Adrenal gland (tissue), 12 donors: ENCODE measurements around the gene RERG. TPM values are rescaled to one million over a fixed set of nuclear protein-coding genes. Genes with fewer than 3 reads are reported as not detected.

Experiments
- DNase-seq, 7 donors: peaks; one replicate each; pipeline ENCODE4 v3.0.0-alpha.2; 2019 to 2020
- H3K27ac ChIP-seq, 5 donors: fragments of 200-600 bp; sonication (generic) in 4 of 5; 1 replicate in 3 of 5; 2 replicates in 2 of 5; pipeline versions ENCODE4 v1.5.1 to v1.8.0; 2016 to 2020; ENCODE audit warnings: mild to moderate bottlenecking in 1 of 5
- H3K27me3 ChIP-seq: fragments of 200-600 bp; 2 replicates; pipeline ENCODE4 v1.8.0; 2021
- H3K36me3 ChIP-seq, 2 donors: fragments of 200-600 bp; replicated peaks in 1 of 2; 1 replicate in 1 of 2; 2 replicates in 1 of 2; pipeline versions ENCODE4 v1.5.1 to v1.8.0; 2018 to 2022
- H3K4me1 ChIP-seq, 2 donors: fragments of 200-600 bp; replicated peaks in 1 of 2; 1 replicate in 1 of 2; 2 replicates in 1 of 2; pipeline versions ENCODE4 v1.5.1 to v1.8.0; 2018 to 2021
- H3K4me3 ChIP-seq, 4 donors: fragments of 200-600 bp; sonication (generic) in 3 of 4; one replicate each; pipeline ENCODE4 v1.5.1; 2016 to 2018
- H3K9me3 ChIP-seq, 3 donors: fragments of 200-600 bp; sonication (generic) in 1 of 3; replicated peaks in 1 of 3; 1 replicate in 2 of 3; 2 replicates in 1 of 3; pipeline versions ENCODE4 v1.5.1 to v1.8.0; 2016 to 2021
- CTCF ChIP-seq, 6 experiments: fragments of 450-650 bp in 4 of 6; fragments of 200-600 bp in 2 of 6; sonication (generic) in 1 of 6; IDR thresholded peaks; 1 replicate in 5 of 6; 2 replicates in 1 of 6; pipeline versions ENCODE4 v1.5.1 to v1.8.0; 2016 to 2021; ENCODE audit warnings: antibody characterized with exemption in 6 of 6, mild to moderate bottlenecking in 2 of 6, moderate library complexity in 1 of 6
- POLR2A ChIP-seq, 2 donors: fragments of 450-650 bp; IDR thresholded peaks; one replicate each; pipeline ENCODE4 v1.6.1; 2017; ENCODE audit warnings: antibody characterized with exemption in 2 of 2, mild to moderate bottlenecking in 2 of 2, moderate library complexity in 1 of 2
- WGBS, 4 donors: extraction: QIAGEN DNeasy Blood & Tissue Kit in 2 of 4; methylation state at CpG; one replicate each; pipeline versions ENCODE4 v1.1.5 to v1.1.7; 2013 to 2017; 5-methylcytosine and 5-hydroxymethylcytosine counted together
- intact Hi-C, 2 donors: fragments of 100-400 bp; cut with DNase I; formaldehyde crosslinking; loops; one replicate each; pipeline versions ENCODE4 v1.14.1 to v1.15.0; 2022 to 2023
- polyA plus RNA-seq, 3 donors: library from polyadenylated mRNA; stranded (reverse); fragments of 200-250 nt in 2 of 3; fragments of 350-450 nt in 1 of 3; fragmentation: Illumina TruSeq in 1 of 3; extraction: RNeasy Lipid Tissue Mini Kit (QIAGEN cat#74804) in 1 of 3; gene quantifications; one replicate each; pipeline ENCODE4 v1.2.3, GENCODE V29; 2013 to 2014
- total RNA-seq, 9 donors: library from RNA; depleted of rRNA in 4 of 9; stranded (reverse); fragments of >200 nt in 4 of 9; fragments of 120-200 nt in 1 of 9; fragmentation: NEBNext Ultra II Directional in 1 of 9; extraction: Animal tissue kit (Norgen Biotek cat#: 25700) in 1 of 9; gene quantifications; one replicate each; pipeline versions ENCODE4 v1.1.0 to v1.2.4, GENCODE V29; 2013 to 2023
- donor health status: healthy with polysubstance abuse.
- donor health status: Bipolar disorder and iron deficiency.
- donor health status: DM: yes; HTN: yes; CAD: no.
- donor health status: DM: no; HTN: no; CAD: no.
- donor health status: DM: no; HTN: no; CAD: no.
- donor health status: DM: yes; HTN: yes; CAD: no.

RERG gene
- total and polyA plus RNA-seq, 12 donors = 12.9 to 146 (median 46.6) TPM

- peak overlapping the region in 1 of 4 donors; percentile 31 for H3K4me3 ChIP-seq
- no peaks in the 10 kb centered on the region for H3K36me3 ChIP-seq
- no peak for DNase-seq
- 32 to 64% (median 57%) methylated on average over 5 of the region's 5 CpGs for WGBS, 4 donors
- intact Hi-C loops = loop anchor here in 1 of 2 donors (10.0 kb wide), 1 partner anchor 47 kb away; no protein-coding TSS in a partner anchor
- peak overlapping the region in 2 of 5 donors; percentile 45 to 46 for H3K27ac ChIP-seq
- TF ChIP-seq POLR2A (IDR thresholded peaks at IDR 0.05) (no peak), CTCF (IDR thresholded peaks at IDR 0.05) (no peak)
- no peaks in the 10 kb centered on the region for H3K9me3 ChIP-seq
- peaks cover 34 to 52% of the 10 kb centered on the region in 2 donors for H3K4me1 ChIP-seq
- H3K27me3 ChIP-seq = no peaks in the 10 kb centered on the region
These were observed 53.1 kb downstream of the RERG start for GRCh38 chr12:15168026-15168678.

- TF ChIP-seq POLR2A (IDR thresholded peaks at IDR 0.05) (peak in 1 of 2 donors; percentile 56), CTCF (IDR thresholded peaks at IDR 0.05) (no peak)
- Histone ChIP-seq H3K36me3 (no peaks in the 10 kb centered on the region), H3K27ac (peak overlapping the region; percentile 13 to 83 (median 82)), H3K27me3 (no peaks in the 10 kb centered on the region), H3K9me3 (no peaks in the 10 kb centered on the region), H3K4me3 (peak overlapping the region in 2 of 4 donors; percentile 15 to 50), H3K4me1 (peaks cover 40 to 63% of the 10 kb centered on the region in 2 donors)
- intact Hi-C loops = loop anchor here in 1 of 2 donors (10.0 kb wide), 1 partner anchor 50 kb away; no protein-coding TSS in a partner anchor
- peak; percentile 42 to 76 (median 61) for DNase-seq
- 23 to 35% (median 25%) methylated on average over 6 of the region's 6 CpGs for WGBS, 4 donors
These were observed 56.1 kb downstream of the RERG start for GRCh38 chr12:15165012-15165659.

GRCh38 chr12:15163030-15163976 lies 57.9 kb downstream of the RERG start:
- peak overlapping the region; percentile 55 to 83 (median 82) for H3K27ac ChIP-seq
- TF ChIP-seq CTCF (IDR thresholded peaks at IDR 0.05) (no peak), POLR2A (IDR thresholded peaks at IDR 0.05) (peak; percentile 28 to 46)
- peaks cover 36 to 52% of the 10 kb centered on the region in 2 donors for H3K4me1 ChIP-seq
- DNase-seq = peak in 6 of 7 donors; percentile 39 to 69 (median 56)
- H3K4me3 ChIP-seq = peak overlapping the region in 2 of 4 donors; percentile 15 to 50
- no peaks in the 10 kb centered on the region for H3K36me3 ChIP-seq
- H3K27me3 ChIP-seq = no peaks in the 10 kb centered on the region
- intact Hi-C loops = loop anchor here in 1 of 2 donors (10.0 kb wide), 1 partner anchor 51 kb away; no protein-coding TSS in a partner anchor
- WGBS, 4 donors = 40 to 49% (median 46%) methylated on average over 11 of the region's 11 CpGs
- H3K9me3 ChIP-seq = no peaks in the 10 kb centered on the region
